Measurements from ENCODE around the gene VAMP5. TPM values are rescaled to one million over a fixed set of nuclear protein-coding genes. Genes with fewer than 3 reads are reported as not detected.

The VAMP5 gene
- total RNA-seq, 1 experiment from 2014 or later = 6.3 TPM

- no peak overlapping the region for H3K27ac Mint-ChIP-seq
- CTCF ChIA-PET = no interaction called here
- H3K9me3 Mint-ChIP-seq = no peaks in the 10 kb centered on the region
- H3K27me3 Mint-ChIP-seq (ENCODE audit: low read depth) = peaks cover 13% of the 10 kb centered on the region
- H3K4me1 Mint-ChIP-seq = peaks cover 14% of the 10 kb centered on the region
- no peak for DNase-seq (ENCODE audit: low spot score)
- no peak overlapping the region for H3K4me3 Mint-ChIP-seq
- POLR2A ChIA-PET = no interaction called here
- H3K36me3 Mint-ChIP-seq = peaks cover 12% of the 10 kb centered on the region
- ATAC-seq = no peak
- TF ChIP-seq, protein P1, sequence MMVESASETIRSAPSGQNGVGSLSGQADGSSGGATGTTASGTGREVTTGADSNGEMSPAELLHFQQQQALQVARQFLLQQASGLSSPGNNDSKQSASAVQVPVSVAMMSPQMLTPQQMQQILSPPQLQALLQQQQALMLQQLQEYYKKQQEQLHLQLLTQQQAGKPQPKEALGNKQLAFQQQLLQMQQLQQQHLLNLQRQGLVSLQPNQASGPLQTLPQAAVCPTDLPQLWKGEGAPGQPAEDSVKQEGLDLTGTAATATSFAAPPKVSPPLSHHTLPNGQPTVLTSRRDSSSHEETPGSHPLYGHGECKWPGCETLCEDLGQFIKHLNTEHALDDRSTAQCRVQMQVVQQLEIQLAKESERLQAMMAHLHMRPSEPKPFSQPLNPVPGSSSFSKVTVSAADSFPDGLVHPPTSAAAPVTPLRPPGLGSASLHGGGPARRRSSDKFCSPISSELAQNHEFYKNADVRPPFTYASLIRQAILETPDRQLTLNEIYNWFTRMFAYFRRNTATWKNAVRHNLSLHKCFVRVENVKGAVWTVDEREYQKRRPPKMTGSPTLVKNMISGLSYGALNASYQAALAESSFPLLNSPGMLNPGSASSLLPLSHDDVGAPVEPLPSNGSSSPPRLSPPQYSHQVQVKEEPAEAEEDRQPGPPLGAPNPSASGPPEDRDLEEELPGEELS (CRISPR knock-in tag; IDR thresholded peaks at IDR 0.05) = no peak
- TF ChIP-seq ZNF263 (CRISPR knock-in tag; IDR thresholded peaks at IDR 0.05; ENCODE audit: low read depth) (no peak), ETV6 (CRISPR knock-in tag; IDR thresholded peaks at IDR 0.05) (no peak), IRF2 (CRISPR knock-in tag; IDR thresholded peaks at IDR 0.05; ENCODE audit: borderline replicate concordance, low read depth) (no peak), CDX4 (CRISPR knock-in tag; IDR thresholded peaks at IDR 0.05; ENCODE audit: borderline replicate concordance) (no peak), CREB1 (CRISPR knock-in tag; IDR thresholded peaks at IDR 0.05) (no peak), ESRRA (CRISPR knock-in tag; IDR thresholded peaks at IDR 0.05; ENCODE audit: borderline replicate concordance) (no peak), NR1H2 (CRISPR knock-in tag; IDR thresholded peaks at IDR 0.05) (no peak), ELF4 (CRISPR knock-in tag; IDR thresholded peaks at IDR 0.05; ENCODE audit: low read depth) (no peak), NFATC4 (CRISPR knock-in tag; IDR thresholded peaks at IDR 0.05) (no peak), ERG (CRISPR knock-in tag; IDR thresholded peaks at IDR 0.05) (no peak), SP1 (CRISPR knock-in tag; conservative IDR thresholded peaks at IDR 0.05) (no peak), ATF3 (CRISPR knock-in tag; conservative IDR thresholded peaks at IDR 0.05) (no peak)
- TF ChIP-seq, protein P2, sequence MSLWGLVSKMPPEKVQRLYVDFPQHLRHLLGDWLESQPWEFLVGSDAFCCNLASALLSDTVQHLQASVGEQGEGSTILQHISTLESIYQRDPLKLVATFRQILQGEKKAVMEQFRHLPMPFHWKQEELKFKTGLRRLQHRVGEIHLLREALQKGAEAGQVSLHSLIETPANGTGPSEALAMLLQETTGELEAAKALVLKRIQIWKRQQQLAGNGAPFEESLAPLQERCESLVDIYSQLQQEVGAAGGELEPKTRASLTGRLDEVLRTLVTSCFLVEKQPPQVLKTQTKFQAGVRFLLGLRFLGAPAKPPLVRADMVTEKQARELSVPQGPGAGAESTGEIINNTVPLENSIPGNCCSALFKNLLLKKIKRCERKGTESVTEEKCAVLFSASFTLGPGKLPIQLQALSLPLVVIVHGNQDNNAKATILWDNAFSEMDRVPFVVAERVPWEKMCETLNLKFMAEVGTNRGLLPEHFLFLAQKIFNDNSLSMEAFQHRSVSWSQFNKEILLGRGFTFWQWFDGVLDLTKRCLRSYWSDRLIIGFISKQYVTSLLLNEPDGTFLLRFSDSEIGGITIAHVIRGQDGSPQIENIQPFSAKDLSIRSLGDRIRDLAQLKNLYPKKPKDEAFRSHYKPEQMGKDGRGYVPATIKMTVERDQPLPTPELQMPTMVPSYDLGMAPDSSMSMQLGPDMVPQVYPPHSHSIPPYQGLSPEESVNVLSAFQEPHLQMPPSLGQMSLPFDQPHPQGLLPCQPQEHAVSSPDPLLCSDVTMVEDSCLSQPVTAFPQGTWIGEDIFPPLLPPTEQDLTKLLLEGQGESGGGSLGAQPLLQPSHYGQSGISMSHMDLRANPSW (CRISPR knock-in tag; conservative IDR thresholded peaks at IDR 0.05; ENCODE audit: low read depth) = no peak
- TF ChIP-seq, protein P3, sequence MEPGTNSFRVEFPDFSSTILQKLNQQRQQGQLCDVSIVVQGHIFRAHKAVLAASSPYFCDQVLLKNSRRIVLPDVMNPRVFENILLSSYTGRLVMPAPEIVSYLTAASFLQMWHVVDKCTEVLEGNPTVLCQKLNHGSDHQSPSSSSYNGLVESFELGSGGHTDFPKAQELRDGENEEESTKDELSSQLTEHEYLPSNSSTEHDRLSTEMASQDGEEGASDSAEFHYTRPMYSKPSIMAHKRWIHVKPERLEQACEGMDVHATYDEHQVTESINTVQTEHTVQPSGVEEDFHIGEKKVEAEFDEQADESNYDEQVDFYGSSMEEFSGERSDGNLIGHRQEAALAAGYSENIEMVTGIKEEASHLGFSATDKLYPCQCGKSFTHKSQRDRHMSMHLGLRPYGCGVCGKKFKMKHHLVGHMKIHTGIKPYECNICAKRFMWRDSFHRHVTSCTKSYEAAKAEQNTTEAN (CRISPR knock-in tag; IDR thresholded peaks at IDR 0.05) = no peak
- TF ChIP-seq, protein P4, sequence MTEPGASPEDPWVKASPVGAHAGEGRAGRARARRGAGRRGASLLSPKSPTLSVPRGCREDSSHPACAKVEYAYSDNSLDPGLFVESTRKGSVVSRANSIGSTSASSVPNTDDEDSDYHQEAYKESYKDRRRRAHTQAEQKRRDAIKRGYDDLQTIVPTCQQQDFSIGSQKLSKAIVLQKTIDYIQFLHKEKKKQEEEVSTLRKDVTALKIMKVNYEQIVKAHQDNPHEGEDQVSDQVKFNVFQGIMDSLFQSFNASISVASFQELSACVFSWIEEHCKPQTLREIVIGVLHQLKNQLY (CRISPR knock-in tag; IDR thresholded peaks at IDR 0.05) = no peak
Measured at GRCh38 chr2:85593023-85593422, 8.8 kb downstream of the VAMP5 start.
